H1 (cell line): ENCODE measurements around the gene TPBGL. TPM values are rescaled to one million over a fixed set of nuclear protein-coding genes. Genes with fewer than 3 reads are reported as not detected.

ENCODE experiments used
- ASH2L ChIP-seq: fragments of 200-600, 300-600 bp; sonication (generic); IDR thresholded peaks from one replicate; pipeline ENCODE4 v1.7.1; 2017; ENCODE audit warnings: low read length
- BACH1 ChIP-seq: IDR thresholded peaks from 2 replicates; pipeline ENCODE4 v1.6.1; 2012; ENCODE audit warnings: low read length, improper control_type of control experiment
- CHD1 ChIP-seq: IDR thresholded peaks from 2 replicates; pipeline ENCODE4 v1.6.1; 2012; ENCODE audit warnings: low read depth, low read length, improper control_type of control experiment
- EZH2 ChIP-seq: fragments of 200-600 bp; sonication (generic); IDR thresholded peaks from 2 replicates; pipeline ENCODE4 v1.7.1; 2012; ENCODE audit warnings: low read depth, mild to moderate bottlenecking, moderate library complexity, low read length, inconsistent platforms; ENCODE audit not compliant: severe bottlenecking
- GABPA ChIP-seq: IDR thresholded peaks from 2 replicates; pipeline ENCODE4 v1.6.1; 2011; ENCODE audit warnings: mild to moderate bottlenecking, low read length, moderate library complexity, borderline replicate concordance; ENCODE audit not compliant: insufficient read depth
- HDAC6 ChIP-seq: IDR thresholded peaks from one replicate; pipeline ENCODE4 v1.7.1; 2012; ENCODE audit warnings: low read depth, mild to moderate bottlenecking, inconsistent platforms, low read length, moderate library complexity
- KDM1A ChIP-seq: fragments of 200-600, 300-600 bp; sonication (generic); IDR thresholded peaks from 2 replicates; pipeline ENCODE4 v1.7.1; 2016; ENCODE audit warnings: mild to moderate bottlenecking, low read length, borderline replicate concordance
- KDM5A ChIP-seq: fragments of 200-600 bp; IDR thresholded peaks from 2 replicates; pipeline ENCODE4 v1.7.1; 2012; ENCODE audit warnings: mild to moderate bottlenecking, low read length, inconsistent platforms, mixed read lengths
- PHF8 ChIP-seq: fragments of 200-600 bp; sonication (generic); conservative IDR thresholded peaks from 2 replicates; pipeline ENCODE4 v1.7.1; 2012; ENCODE audit warnings: low read depth, mild to moderate bottlenecking, inconsistent platforms, low read length, moderate library complexity
- RAD21 ChIP-seq, 2 experiments: IDR thresholded peaks in 1 of 2; conservative IDR thresholded peaks in 1 of 2; 2 replicates each; pipeline ENCODE4 v1.6.1; 2011; ENCODE audit warnings: low read depth in 2 of 2, low read length in 2 of 2, improper control_type of control experiment in 1 of 2, inconsistent platforms in 1 of 2, mild to moderate bottlenecking in 1 of 2, moderate library complexity in 1 of 2
- SUZ12 ChIP-seq: fragments of 200-600 bp; sonication (generic); IDR thresholded peaks from 2 replicates; pipeline ENCODE4 v1.6.1; 2012; ENCODE audit warnings: mild to moderate bottlenecking, inconsistent platforms, low read length, moderate library complexity, mixed read lengths
- TEAD4 ChIP-seq: IDR thresholded peaks from 2 replicates; pipeline ENCODE4 v1.6.1; 2012; ENCODE audit warnings: low read depth, low read length, inconsistent platforms, mixed read lengths
- polyA plus RNA-seq, 7 experiments: library from polyadenylated mRNA; depleted of rRNA in 3 of 7; stranded (reverse) in 5 of 7; unstranded in 2 of 7; fragments of >200 nt in 5 of 7; fragments of 200-250 nt in 2 of 7; gene quantifications; 1 replicate in 5 of 7; 2 replicates in 1 of 7; 4 replicates in 1 of 7; pipeline versions ENCODE4 v1.2.1 to v1.2.3, GENCODE V29; 2011 to 2013; ENCODE audit warnings: missing spikeins in 2 of 7, mixed read lengths in 2 of 7
- total RNA-seq: library from RNA; stranded (reverse); fragmentation: NEBNext Ultra II Directional; extraction: Animal tissue kit (Norgen Biotek cat#: 25700); gene quantifications from 2 replicates; pipeline ENCODE4 v1.2.1, GENCODE V29; 2021

The TPBGL gene
- total and polyA plus RNA-seq, 2 of the 8 experiments (the other 6 are each of a cell fraction or from before 2014, with no cell fraction given): 0.26 to 0.37 TPM

DNA sequence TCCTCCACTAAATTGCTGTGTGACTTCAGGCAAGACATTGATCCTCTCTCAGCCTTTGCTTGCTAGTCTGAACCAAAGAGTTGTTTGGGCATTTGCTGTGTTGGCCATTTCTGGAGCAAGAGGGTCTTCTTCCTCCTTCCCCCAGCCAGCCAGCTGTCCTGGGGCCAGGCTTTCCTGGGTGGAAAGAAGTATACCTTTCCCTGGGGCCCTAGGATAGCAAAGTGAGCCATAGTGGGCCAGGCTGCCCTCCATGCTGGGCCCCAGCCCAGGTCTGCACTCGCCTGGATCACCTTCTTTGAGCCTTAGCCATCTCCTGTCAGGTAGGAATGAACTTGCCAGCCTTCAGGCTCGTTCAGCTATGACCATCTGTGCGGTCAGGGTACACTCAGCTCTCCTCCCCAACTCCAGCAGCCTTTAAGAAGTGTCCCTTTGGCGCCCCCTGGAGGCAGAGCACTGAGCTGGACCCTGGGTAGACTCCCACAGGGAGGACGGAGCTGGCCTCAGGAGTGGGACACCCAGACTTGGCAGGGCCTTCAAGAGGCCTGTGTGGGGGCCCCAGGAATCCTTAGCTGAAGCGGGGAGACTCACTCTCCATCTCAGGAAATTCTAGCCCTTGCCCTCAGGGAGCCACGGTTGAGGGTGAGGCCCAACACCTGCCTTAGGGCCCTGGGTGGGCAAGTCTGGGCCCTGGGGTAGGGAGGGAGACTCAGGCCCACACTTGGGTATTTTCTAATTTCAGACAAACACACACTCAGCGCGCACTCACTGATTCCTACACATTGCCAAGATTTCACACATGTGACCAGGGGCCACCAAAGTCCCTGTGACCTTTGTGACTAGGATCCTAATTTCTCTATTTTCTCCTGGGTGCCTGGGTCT, 35.6 kb upstream of the TPBGL start (continued):
- TF ChIP-seq RAD21 (IDR thresholded peaks at IDR 0.05 in 1 of 2, conservative IDR thresholded peaks at IDR 0.05 in 1 of 2; ENCODE audit: low read depth in 2 of 2, low read length in 2 of 2) (peak; percentile 91 to 96), GABPA (peak; percentile 24; the same call in 1 of the 2 replicates), PHF8 (no peak), KDM1A (no peak), EZH2 (no peak), CHD1 (no peak), KDM5A (no peak), BACH1 (peak; percentile 32; the same call in 1 of the 2 replicates), ASH2L (no peak), SUZ12 (no peak), HDAC6 (no peak), TEAD4 (no peak)
